BE2C (cell line): ENCODE measurements around the gene C1S.
A peak's percentile ranks its signal among the peaks of the same experiment; 100 is the strongest.

Experiments used
- DNase-seq: peaks from one replicate; pipeline ENCODE4 v3.0.0-alpha.2; 2020
- H3K27me3 ChIP-seq: fragments of 250-450 bp; sonication (Bioruptor Pico); 2 replicates; pipeline ENCODE4 v1.5.1; 2020; ENCODE audit warnings: mild to moderate bottlenecking
- H3K36me3 ChIP-seq: fragments of 250-450 bp; sonication (Bioruptor Pico); 2 replicates; pipeline ENCODE4 v1.5.1; 2020; ENCODE audit warnings: mild to moderate bottlenecking
- H3K4me1 ChIP-seq: fragments of 250-450 bp; sonication (Bioruptor Pico); 2 replicates; pipeline ENCODE4 v1.5.1; 2020
- H3K4me3 ChIP-seq: 2 replicates; pipeline ENCODE4 v1.5.1; 2011; ENCODE audit warnings: low read depth, low read length
- H3K9me3 ChIP-seq: fragments of 250-450 bp; sonication (Bioruptor Pico); 2 replicates; pipeline ENCODE4 v1.5.1; 2020
- CTCF ChIP-seq: IDR thresholded peaks from 2 replicates; pipeline ENCODE4 v1.5.1; 2012; ENCODE audit warnings: mild to moderate bottlenecking, low read depth, low read length

Gene C1S

DNA sequence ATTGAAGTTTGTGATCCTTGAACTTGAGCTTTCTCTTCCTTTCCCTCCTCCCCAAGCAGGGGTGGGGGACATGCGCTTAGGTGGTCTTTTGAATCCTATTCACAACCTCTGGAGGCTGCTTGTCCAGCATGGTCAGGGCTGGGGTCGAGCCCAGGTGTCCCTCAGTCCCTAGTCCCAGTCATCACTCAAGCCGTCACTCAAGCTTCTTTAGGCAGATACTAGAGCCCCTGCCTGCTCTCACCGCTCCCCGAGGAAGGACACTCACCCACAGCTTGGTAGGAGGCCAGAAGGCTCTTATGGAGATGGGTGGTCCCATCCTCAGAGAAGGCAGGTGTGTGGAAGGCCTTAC, 49.0 kb downstream of the C1S start:
- DNase-seq = no peak
- no peaks in the 10 kb centered on the region for H3K36me3 ChIP-seq
- H3K9me3 ChIP-seq = no peaks in the 10 kb centered on the region
- H3K4me3 ChIP-seq = no peak overlapping the region
- no peaks in the 10 kb centered on the region for H3K4me1 ChIP-seq
- TF ChIP-seq CTCF = no peak
- H3K27me3 ChIP-seq = no peaks in the 10 kb centered on the region

GRCh38 chr12:7110661-7111060, 50.1 kb downstream of the C1S start:
- Histone ChIP-seq H3K4me3 (no peak overlapping the region), H3K36me3 (no peaks in the 10 kb centered on the region), H3K4me1 (no peaks in the 10 kb centered on the region), H3K27me3 (no peaks in the 10 kb centered on the region), H3K9me3 (no peaks in the 10 kb centered on the region)
- TF ChIP-seq CTCF = no peak
- no peak for DNase-seq

GRCh38 chr12:7112041-7112440, 51.5 kb downstream of the C1S start:
- no peak for TF ChIP-seq CTCF
- Histone ChIP-seq H3K9me3 (no peaks in the 10 kb centered on the region), H3K4me1 (no peaks in the 10 kb centered on the region), H3K4me3 (no peak overlapping the region), H3K36me3 (no peaks in the 10 kb centered on the region), H3K27me3 (no peaks in the 10 kb centered on the region)
- DNase-seq = no peak

- no peaks in the 10 kb centered on the region for H3K4me1 ChIP-seq
- H3K4me3 ChIP-seq = no peak overlapping the region
- H3K27me3 ChIP-seq = no peaks in the 10 kb centered on the region
- H3K36me3 ChIP-seq = no peaks in the 10 kb centered on the region
- no peaks in the 10 kb centered on the region for H3K9me3 ChIP-seq
- peak; percentile 89 for TF ChIP-seq CTCF
- DNase-seq = no peak
Measured at GRCh38 chr12:7113389-7113871, 52.9 kb downstream of the C1S start.

GRCh38 chr12:7114008-7114407, 53.5 kb downstream of the C1S start:
- no peak for TF ChIP-seq CTCF
- no peak for DNase-seq
- Histone ChIP-seq H3K9me3 (no peaks in the 10 kb centered on the region), H3K36me3 (no peaks in the 10 kb centered on the region), H3K4me3 (no peak overlapping the region), H3K4me1 (no peaks in the 10 kb centered on the region), H3K27me3 (no peaks in the 10 kb centered on the region)

DNA sequence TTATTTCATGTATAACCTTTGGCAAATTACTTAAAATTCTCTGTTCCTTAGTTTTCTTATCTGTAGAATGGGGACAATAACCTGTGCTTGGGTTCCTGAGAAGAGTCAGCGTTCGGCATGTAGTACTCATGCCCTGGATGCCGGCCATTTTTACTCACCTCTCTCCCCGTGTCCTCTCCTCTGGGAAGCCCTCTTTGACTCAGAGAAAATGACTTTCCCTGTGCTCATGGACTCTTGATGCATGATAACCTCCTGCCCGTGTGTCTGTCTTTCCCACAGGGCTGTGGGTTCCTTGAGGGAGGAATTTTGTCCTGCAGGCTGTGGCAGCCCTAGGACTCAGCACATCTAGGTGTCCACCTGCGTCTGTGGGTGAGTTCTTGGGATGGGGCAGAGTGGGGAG, 54.3 kb downstream of the C1S start:
- Histone ChIP-seq H3K27me3 (no peaks in the 10 kb centered on the region), H3K4me3 (no peak overlapping the region), H3K9me3 (no peaks in the 10 kb centered on the region), H3K36me3 (no peaks in the 10 kb centered on the region), H3K4me1 (no peaks in the 10 kb centered on the region)
- DNase-seq = no peak
- TF ChIP-seq CTCF = no peak
